HG02852 (cell line): Measurements from ENCODE around the gene POT1.

Experiments used
- ATAC-seq: cut with Tn5 transposase; IDR thresholded peaks from one replicate; pipeline ENCODE4 v1.9.1; 2021; ENCODE audit warnings: mild to moderate bottlenecking, moderate library complexity; ENCODE audit not compliant: unreplicated experiment

POT1 gene

DNA sequence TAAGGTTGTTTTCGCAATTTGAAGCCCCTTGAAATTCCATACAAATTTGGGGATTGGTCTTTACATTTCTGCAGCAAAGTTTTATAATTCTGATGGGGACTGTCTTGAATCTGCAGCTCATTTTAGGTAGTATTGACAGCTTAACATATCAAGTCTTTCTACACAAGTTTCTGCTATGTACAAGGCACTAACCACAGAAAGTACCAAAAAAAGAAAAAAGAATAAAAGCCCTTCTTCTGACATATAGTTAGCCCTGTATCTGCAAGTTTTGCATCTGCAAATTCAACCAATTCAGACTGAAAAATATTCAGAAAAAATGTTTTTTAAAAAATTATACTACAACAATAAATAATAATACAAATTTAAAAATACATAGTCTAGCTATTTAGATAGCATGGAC, 15.3 kb downstream of the POT1 start:
- ATAC-seq: peak; percentile 65

DNA sequence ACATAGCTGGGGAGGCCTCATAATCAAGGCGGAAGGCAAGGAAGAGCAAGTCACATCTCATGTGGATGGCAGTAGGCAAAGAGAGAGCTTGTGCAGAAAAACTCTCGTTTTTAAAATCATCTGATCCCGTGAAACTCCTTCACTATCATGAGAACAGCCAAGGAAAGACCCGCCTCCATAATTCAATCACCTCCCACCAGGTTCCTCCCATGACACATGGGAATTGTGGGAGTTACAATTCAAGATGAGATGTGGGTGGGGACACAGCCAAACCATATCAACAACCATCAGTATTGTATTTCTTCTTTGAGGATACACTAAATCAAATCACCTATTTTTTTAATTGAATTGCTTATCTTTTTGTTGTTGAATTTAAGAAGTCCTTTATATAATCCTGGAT, 16.7 kb downstream of the POT1 start:
- ATAC-seq: no peak

DNA sequence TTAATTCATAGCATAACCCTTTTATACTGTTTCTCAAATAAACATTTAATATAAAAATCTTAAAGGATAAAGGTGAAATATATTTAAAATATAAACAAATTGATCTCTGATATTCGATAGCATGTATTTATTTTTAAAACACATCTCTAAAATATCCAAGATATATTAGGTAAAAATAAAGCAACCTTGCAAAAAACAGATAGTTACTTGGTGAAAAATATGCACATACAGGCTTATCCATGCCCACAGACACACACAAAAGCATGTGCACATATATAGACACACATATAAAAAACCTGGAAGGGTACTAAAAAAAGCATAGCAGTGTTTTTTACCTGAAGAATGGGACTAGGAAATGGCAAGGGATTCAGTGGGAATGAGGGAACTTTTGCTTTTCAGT, 19.8 kb downstream of the POT1 start:
- ATAC-seq: no peak

DNA sequence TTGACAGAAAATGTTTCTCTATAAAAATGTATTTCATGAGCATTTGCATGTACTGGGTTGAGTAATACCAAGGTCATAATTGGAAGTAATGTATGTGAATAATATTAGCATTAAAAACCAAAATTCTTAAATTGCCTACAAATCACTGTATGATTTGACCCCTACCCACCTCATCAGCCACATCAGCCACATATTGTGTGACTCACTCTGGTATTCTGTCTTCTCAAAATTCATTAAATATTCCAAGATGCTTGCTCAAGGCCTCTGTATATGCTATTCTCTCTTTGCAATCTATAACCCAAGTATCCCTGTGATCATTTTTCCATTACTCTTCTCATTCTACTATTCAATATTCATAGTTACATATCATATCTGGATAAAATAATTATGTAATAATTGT, 21.4 kb downstream of the POT1 start:
- no peak for ATAC-seq

DNA sequence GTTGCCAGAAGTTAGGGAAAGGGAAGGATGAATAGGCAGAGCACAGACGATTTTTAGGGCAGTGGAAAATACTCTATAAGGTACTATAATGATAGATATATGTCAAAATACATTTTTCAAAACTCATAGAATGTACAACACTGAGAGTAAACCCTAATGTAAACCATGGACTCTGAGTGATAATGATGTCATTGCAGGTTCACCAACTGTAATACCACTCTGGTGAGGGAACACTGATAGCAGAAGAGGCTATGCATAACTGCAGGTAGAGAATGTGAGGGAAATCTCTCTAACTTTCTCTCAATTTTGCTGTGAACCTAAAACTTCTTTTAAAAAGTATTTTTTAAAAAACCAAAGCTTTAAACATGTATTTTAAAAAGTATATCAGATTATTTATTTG, 22.1 kb downstream of the POT1 start:
- ATAC-seq: no peak

DNA sequence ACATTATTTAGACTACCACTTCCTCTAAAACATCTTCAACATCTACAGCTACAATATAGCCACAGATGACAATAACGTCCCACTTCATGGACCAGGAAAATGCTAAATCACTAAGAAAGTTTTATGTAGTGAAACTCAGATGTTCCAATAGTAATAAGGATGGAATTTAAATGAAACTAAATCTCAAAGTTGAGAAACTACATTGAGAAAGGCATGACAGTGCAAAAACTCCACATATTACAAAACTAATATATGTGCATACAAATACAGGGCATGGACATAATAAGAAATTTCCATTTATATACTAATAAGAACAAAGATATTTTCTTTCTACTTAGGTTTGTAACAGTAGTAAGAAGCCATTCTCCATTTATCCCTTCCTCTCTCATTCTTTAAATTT, 31.1 kb downstream of the POT1 start:
- ATAC-seq: no peak

DNA sequence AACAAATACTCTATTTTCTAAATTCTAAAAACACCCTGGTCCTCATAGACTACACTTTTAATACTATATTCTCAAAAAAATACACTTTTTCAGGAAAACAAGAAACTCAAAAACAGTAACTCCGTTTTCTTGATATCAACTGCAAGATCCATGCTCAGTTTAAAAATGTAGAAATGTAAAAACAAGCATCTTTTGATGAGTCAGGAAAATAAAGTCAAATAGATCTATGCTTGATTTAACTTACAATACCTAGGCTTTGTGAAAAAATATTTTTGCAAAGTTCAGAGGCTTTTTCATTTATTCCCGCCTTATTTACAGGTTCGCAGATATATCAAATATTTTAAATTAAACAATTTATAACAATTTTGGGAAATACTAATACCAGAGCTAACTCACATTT, 33.6 kb downstream of the POT1 start:
- ATAC-seq: no peak

DNA sequence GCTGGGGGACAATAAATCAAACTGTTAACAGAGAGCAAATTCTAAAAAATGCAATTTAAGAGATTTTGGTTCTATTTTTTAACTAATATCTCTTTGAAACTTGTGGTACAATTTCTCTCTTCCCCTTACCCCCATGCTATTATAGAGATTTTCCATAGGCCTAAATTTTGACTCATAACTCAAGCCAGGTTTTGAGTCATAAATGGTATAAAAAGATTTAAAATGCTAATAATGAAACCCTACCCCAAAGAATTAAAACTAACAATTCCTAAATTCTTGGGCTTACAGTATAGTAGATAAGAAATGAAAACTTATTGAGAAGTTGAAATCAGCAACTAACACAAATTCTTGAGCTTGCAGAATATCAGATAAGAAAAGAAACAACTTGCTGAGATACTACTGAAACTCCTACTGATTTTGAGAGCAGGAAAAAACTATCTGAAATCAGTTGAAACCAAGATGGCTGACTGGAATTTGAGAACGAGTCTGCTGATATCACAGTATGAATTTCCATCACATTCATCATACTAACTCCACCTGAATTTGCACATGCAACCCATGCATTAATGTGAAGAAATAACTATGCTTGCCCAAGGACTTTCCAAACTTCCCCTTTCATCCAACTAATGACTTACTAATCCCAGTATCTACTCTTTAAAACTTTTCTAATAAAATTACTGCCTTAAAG, 36.3 kb downstream of the POT1 start:
- ATAC-seq: peak; percentile 92

DNA sequence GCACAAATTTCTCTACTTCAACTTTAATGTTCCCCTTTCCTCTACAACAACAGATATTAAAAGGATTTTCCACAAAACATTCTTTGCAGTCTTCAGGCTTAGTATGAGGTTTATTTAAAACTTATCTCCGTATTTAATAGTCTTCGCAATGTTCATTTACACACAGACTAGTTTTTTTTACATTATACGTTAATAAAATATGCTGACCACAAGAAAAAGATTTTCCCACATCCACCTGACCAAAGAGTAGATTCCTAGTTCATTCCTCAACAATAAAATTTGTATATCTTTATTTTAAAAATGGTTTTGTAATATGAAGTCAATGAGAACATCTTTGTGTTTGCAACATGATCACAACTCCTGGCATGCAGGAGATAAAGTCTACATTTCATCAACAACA, 42.4 kb downstream of the POT1 start:
- no peak for ATAC-seq

DNA sequence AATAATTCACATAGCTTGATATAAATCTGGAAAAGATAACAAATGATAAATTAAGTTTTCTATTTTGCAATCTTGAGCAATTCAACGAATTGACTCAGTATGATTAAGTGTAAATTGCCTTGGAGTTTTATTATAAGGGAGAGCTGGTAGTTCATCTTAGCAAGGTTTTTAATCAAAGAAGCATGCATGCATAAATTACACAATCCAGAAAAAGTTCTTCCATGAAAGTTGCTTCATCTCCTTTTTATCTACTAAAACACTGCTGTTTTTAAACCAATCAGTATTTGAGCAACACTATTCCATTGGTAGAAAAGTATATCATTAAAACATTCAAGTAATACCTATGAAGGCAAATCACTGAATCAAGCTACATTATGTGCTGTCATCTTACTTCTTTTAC, 47.6 kb downstream of the POT1 start:
- ATAC-seq: no peak

DNA sequence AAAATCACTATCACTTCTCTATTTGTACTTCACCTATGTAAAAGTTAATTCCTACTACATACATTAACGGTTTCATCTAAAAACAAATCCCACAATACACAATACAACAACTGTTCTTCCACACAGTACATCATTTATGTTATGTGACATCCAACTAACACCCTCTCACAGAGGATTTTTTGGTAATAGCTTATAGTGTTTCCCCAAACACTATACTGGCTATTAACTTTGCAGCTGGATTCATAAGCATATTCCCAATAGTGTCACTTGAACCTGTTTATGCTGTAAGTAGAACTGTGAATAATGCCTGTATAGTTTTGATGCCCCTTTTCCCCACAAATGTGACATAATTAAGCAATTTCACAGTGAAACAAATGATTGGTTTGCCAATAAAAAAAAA, 49.9 kb downstream of the POT1 start:
- ATAC-seq: no peak

DNA sequence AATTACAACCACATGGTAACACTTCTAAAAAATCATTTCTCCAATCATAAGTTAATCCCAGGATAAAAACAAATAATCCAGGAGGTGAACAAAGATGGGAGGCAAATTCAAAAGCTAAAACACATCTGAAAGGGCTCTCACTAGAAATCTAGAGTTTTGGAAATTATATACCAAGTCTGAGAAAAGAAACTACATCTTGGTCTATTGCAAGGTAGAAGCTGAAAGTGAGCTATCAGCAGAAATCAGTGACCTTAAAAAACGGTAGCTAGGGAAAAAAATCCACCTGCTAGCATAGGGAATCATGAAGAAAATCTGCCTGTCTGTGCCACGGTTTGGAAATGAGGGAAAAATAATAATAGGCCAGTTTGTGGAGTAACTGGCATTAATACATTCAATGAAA, 50.5 kb downstream of the POT1 start:
- ATAC-seq: no peak

DNA sequence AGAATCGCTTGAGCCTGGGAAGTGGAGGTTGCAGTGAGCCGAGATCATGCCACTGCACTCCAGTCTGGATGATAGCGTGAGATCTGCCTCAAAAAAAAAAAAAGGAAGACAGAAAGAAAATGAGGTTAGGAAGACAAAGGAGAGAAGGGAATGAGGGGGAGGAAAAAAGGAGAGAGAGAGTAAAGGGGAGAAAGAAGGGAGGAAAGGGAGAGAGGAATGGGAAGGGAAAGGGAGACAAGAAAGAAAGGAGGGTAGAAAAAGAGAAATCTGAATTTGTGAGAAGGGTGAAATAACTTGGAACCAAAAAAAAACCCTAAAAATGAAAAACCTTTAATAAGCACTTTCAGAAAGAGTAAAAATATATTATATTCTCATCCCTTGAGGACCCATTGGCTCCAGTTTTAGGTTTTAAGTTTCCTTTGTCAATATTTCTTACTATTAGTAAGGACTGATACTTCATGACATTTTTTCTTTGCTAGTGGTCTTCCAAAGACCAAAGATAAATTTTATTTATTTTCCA, 54.9 kb downstream of the POT1 start:
- ATAC-seq: no peak

DNA sequence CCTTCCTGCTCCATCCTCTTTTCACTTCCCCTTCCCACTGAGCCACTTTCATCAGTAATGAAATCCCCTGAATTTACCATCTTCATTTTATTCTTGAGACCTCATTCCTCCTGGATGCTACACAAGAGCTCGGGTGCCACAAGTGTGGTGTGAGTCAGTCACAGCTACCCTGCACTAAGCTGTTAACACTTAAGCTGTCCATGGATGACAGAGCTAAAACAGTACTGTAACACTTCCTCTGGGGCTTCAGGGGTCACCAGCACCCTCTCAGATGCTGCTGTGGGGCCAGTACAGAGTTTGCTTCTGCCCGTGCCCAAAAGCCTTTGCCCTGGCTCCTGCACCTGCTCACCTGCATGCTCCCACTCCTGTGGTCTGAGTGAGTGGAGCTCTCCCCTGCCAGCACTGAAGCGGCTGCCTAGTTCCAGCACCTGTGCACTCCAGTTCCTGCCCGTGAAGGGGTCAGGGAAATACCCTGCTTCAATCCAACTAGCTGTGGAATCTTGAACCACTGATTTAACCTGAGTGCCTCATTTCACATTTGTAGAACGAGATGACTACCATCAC, 71.9 kb downstream of the POT1 start:
- ATAC-seq: no peak

DNA sequence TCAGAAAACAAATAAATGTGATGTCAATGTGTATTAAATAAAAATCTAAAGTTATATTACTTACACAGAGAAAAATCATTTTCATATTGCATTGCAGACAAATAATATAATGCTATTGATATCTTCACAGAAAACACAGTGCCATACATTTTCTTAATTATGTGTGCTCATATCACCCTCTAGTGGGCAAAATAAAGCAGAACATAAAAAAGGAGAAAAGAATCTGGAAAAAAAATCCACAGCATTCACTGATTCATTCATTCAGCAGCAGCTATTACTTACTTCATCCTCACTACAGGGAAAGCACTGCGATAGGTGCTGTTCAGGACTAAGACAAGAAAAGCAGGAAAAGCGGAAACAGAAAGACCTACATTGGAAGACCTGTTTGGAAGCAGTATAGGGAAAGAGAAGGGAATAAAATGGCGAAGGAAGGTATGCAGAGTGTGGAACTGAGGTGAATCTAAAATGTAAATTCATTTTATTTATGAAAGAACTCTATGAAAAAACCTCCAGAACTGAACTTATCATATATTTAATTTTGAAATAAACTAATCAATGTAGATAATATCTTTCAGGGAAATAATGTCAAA, 73.2 kb downstream of the POT1 start:
- ATAC-seq: peak; percentile 64

DNA sequence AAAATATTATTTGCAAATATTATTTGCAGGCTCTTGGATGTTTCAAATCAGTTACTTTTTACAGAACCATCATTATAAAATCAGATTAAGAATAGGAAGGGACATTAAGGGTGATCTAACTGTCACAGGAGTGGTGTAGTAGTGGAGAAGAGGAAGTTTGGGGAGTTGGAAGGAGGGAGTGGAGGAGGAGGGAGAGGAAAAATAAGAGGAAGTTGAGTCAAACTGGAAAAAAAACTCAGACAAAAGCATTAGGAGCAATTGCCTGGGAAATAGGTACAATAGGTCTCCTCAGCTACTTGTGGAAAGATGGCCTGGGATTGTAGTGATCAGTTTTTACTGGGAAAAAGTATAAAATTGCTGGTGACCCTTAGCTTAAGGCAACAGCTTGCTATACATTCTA, 86.3 kb downstream of the POT1 start:
- ATAC-seq: no peak

DNA sequence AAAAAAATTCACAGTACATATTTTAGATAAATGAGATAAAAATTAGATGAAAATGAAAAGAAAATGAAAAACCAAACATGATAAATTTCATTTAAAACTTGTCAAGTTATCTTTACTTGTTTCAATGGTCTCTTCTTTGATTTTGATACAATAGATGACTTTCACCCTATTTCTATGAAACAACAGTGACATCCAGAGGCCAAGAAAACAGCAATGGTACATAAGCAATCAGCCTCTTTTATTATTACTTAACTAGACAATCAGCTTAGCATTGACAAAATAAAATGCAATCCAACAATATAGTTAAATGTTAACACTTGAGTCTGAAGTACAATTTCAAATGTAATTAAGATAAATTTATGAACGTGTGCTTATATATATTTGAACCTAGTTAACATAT, 89.2 kb downstream of the POT1 start:
- ATAC-seq: no peak

DNA sequence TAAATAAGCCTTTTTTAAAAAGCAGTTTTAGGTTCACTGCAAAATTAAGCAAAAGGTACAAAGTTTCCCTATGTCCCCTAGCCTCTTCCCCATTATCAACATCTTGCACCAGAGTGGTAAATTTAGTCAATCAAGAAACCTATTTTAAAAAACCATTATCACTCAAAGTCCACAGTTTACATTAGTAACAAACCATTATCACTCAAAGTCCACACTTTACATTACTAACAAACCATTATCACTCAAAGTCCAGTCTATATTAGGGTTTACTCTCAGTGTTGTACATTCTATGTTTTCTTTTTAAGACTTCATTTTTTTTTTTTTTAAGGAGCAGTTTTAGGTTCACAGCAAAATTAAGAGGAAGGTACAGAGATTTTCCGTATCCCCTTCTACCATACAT, 89.9 kb downstream of the POT1 start:
- ATAC-seq: no peak

DNA sequence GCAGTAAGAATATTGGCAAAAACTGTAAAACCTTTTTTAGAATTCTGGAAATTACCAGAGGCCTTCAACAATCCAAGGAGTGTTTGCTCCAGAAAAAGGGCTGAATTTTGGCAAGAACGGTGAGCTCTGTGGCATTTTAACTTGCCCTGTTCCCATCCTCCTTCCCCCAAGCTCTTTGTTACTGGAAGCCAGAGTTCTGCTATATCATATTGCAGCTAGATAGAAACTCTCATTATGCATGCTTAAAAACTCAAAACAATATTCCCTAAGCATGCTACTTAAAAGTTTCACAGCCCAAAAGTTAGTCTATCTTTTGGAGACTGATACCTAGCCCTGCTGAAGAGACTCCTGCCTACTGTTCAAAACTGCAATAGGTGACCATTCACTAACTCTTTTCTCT, 93.5 kb downstream of the POT1 start:
- ATAC-seq: no peak

DNA sequence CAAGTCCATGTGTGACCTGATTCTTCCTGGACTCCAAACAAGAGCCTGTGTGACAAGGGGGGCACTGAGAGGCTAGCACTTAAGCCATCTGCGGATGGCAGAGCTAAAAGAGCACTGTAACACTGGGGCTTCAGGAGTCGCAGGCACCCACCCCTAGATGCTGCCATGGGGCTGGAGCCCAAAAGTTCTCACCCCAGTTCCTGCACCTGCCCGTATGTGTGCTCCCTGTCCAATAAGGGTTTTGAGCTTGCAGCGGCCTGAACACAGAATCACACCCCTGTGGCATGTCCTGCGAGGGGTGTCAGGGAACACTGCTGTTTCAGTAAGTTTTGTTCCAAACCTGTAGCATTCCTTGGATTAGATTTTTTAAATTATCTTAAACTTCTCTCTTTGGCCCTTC, 110.8 kb downstream of the POT1 start:
- ATAC-seq: no peak

DNA sequence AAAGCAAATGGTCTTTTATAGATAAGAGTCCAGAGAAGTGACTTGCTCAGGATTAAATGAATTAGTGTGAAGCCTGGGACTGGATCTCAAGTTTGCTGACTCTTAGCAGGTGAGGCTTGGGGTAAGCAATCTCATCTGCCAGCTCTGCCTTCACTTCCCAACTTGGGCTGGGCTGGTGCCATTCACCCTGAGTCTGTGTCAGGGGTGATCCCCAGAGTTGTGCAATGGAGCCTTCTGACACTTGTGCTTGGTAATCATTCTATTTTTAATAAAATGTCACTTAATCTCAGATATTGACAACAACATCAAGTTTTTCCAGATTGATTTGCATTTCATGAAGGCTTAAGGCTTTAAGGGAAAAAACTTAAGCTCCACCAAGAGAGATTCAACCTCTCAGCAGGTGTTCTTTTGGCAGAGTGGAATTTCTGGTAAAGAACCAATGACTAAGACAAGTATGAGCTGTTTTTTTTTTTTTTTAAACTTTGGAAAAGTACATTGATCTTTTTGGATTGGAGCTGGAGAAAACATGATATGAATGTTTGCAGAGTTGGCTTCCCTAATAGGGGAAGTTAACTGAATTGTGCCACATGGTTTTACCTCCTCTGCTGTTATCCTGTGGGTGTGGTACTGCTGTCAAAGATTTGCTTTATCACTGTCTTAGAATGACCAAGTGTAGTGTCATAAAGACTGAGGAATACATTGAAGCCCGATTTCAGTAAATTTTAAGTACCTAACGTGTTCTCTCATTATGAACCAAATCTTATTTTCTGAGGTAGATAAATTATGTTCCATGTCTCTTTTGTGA, 115.4 kb downstream of the POT1 start:
- ATAC-seq: no peak

DNA sequence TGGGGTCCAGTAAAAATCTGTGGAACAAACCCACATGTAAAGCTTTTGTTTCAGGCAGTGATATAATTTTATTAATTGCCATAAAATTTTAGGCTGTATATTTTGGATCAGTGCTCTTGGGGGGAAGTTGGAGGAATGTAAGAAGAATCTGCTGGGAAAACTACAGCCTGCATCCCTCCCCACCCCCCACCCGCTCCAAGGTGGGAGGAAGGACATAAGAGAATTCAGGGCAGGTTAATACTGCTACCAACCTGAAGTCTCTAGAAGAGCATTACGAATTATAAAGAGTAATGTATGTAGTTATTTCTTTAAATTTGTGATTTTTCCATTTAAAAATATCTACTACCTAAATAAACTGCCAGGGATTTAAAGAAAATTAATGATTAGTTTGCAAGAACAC, 116.9 kb downstream of the POT1 start:
- no peak for ATAC-seq
